ENCODE measurements around the gene PTHLH. TPM values are rescaled to one million over a fixed set of nuclear protein-coding genes. Genes with fewer than 3 reads are reported as not detected.

PTHLH gene
- polyA plus RNA-seq, 1 of the 3 experiments (the other 2 are of a cell fraction) = 29.0 TPM

GRCh38 chr12:27996761-27997160, 24.2 kb upstream of the PTHLH start:
- Histone ChIP-seq H3K27me3 (ENCODE audit: insufficient read depth) (no peaks in the 10 kb centered on the region), H3K4me2 (no peak overlapping the region), H3K4me1 (ENCODE audit: control insufficient read depth in 1 of 2, insufficient read depth in 2 of 2, low read depth in 1 of 2, low read length in 1 of 2) (no peaks in the 10 kb centered on the region), H3K79me2 (ENCODE audit: insufficient read depth) (no peaks in the 10 kb centered on the region), H3K9me3 (no peaks in the 10 kb centered on the region), H3K9ac (no peak overlapping the region), H3F3A (replicated peaks; ENCODE audit: insufficient read depth) (peaks cover 7% of the 10 kb centered on the region), H4K20me1 (ENCODE audit: insufficient read depth) (no peaks in the 10 kb centered on the region), H3K36me3 (replicated peaks in 1 of 2; ENCODE audit: control insufficient read depth in 1 of 2, insufficient read depth in 2 of 2, low read length in 1 of 2) (no peaks in the 10 kb centered on the region), H3K4me3 (ENCODE audit: low read depth in 2 of 2, low read length in 1 of 2) (no peak overlapping the region), H3K27ac (ENCODE audit: low read depth in 2 of 2, low read length in 1 of 2) (no peak overlapping the region), H3K9me2 (no peaks in the 10 kb centered on the region), H2AFZ (ENCODE audit: low read depth) (no peak overlapping the region)
- DNase-seq = no peak
- POLR2A ChIA-PET = no interaction called here
- CTCF ChIA-PET = interaction anchor here (1.0 to 1.5 kb wide), 3 partner anchors 9 to 55 kb away, joined by 3 read pairs; no protein-coding TSS in a partner anchor
- WGBS (ENCODE audit: low lambda C conversion rate) = 68% methylated on average over 3 of the region's 3 CpGs
- no peak for TF ChIP-seq USF2 (IDR thresholded peaks at IDR 0.05; ENCODE audit: borderline replicate concordance, low read depth, low read length)
- no peak for TF ChIP-seq NFIC (IDR thresholded peaks at IDR 0.05; ENCODE audit: borderline replicate concordance)
- TF ChIP-seq NRF1 (IDR thresholded peaks at IDR 0.05; ENCODE audit: low read depth, low read length) = no peak
- TF ChIP-seq RXRA (IDR thresholded peaks at IDR 0.05; ENCODE audit: borderline replicate concordance, low read depth) = no peak
- TF ChIP-seq SMC3 (IDR thresholded peaks at IDR 0.05; ENCODE audit: low read depth, low read length) = no peak
- no peak for TF ChIP-seq TAF1 (IDR thresholded peaks at IDR 0.05; ENCODE audit: borderline replicate concordance, low read depth, low read length)
- no peak for TF ChIP-seq MAX (IDR thresholded peaks at IDR 0.05; ENCODE audit: low read depth)
- no peak for TF ChIP-seq CTCF (IDR thresholded peaks at IDR 0.05)
- TF ChIP-seq YY1 (IDR thresholded peaks at IDR 0.05; ENCODE audit: low read depth) = no peak
- TF ChIP-seq RCOR1 (IDR thresholded peaks at IDR 0.05; ENCODE audit: low read length) = no peak
- no peak for TF ChIP-seq FOSL2 (IDR thresholded peaks at IDR 0.05; ENCODE audit: borderline replicate concordance, low read depth)

- Histone ChIP-seq H2AFZ (ENCODE audit: low read depth) (no peak overlapping the region), H3K27ac (ENCODE audit: low read depth in 2 of 2, low read length in 1 of 2) (no peak overlapping the region), H3F3A (replicated peaks; ENCODE audit: insufficient read depth) (peaks cover 6% of the 10 kb centered on the region), H3K9me3 (no peaks in the 10 kb centered on the region), H3K79me2 (ENCODE audit: insufficient read depth) (no peaks in the 10 kb centered on the region), H3K27me3 (ENCODE audit: insufficient read depth) (no peaks in the 10 kb centered on the region), H3K4me1 (ENCODE audit: control insufficient read depth in 1 of 2, insufficient read depth in 2 of 2, low read depth in 1 of 2, low read length in 1 of 2) (no peaks in the 10 kb centered on the region), H3K36me3 (replicated peaks in 1 of 2; ENCODE audit: control insufficient read depth in 1 of 2, insufficient read depth in 2 of 2, low read length in 1 of 2) (peaks cover 0 to 3% of the 10 kb centered on the region in 2 experiments), H3K4me2 (no peak overlapping the region), H3K9me2 (no peaks in the 10 kb centered on the region), H3K9ac (no peak overlapping the region), H3K4me3 (ENCODE audit: low read depth in 2 of 2, low read length in 1 of 2) (no peak overlapping the region), H4K20me1 (ENCODE audit: insufficient read depth) (no peaks in the 10 kb centered on the region)
- TF ChIP-seq NRF1 (IDR thresholded peaks at IDR 0.05; ENCODE audit: low read depth, low read length) = no peak
- WGBS (ENCODE audit: low lambda C conversion rate) = 96% methylated on average over 1 of the region's 1 CpG
- CTCF ChIA-PET = interaction anchor here (1.4 to 1.6 kb wide), 3 partner anchors 10 to 25 kb away, joined by 3 to 4 read pairs (median 3); no protein-coding TSS in a partner anchor
- POLR2A ChIA-PET = no interaction called here
- no peak for DNase-seq
Observed at GRCh38 chr12:27995406-27995805, 22.9 kb upstream of the PTHLH start.

All from SK-N-SH (cell line).